Measurements from ENCODE around the gene CD28. TPM values are rescaled to one million over a fixed set of nuclear protein-coding genes. Genes with fewer than 3 reads are reported as not detected.

Gene CD28
- total and polyA plus RNA-seq, 10 of the 15 experiments (the other 5 are each of a cell fraction or from before 2014, with no cell fraction given): 0.03 to 0.23 (median 0.04) TPM; not detected in 7

- H2AFZ ChIP-seq (ENCODE audit: control insufficient read depth, low read depth, low read length): no peak overlapping the region
- H3K9ac ChIP-seq (ENCODE audit: control insufficient read depth, insufficient read depth, low read length): no peak overlapping the region
- H3K9me3 ChIP-seq (replicated peaks; ENCODE audit: control insufficient read depth, insufficient read depth, low read length): no peaks in the 10 kb centered on the region; the same call in 2 of the 3 replicates
- peaks cover 0 to under 1% of the 10 kb centered on the region in 2 experiments; a peak in 1 of 4 replicates for H3K27me3 ChIP-seq (replicated peaks in 1 of 2; ENCODE audit: control insufficient read depth in 2 of 2, insufficient read depth in 2 of 2, low read length in 1 of 2)
- H3K36me3 ChIP-seq (ENCODE audit: control insufficient read depth in 2 of 2, insufficient read depth in 2 of 2, low read length in 1 of 2): no peaks in the 10 kb centered on the region
- no peaks in the 10 kb centered on the region for H3K79me2 ChIP-seq (ENCODE audit: control insufficient read depth, insufficient read depth, low read length)
- ATAC-seq (no peak), FAIRE-seq (no peak), DNase-seq (ENCODE audit: low read depth, low spot score) (no peak)
- in situ Hi-C loops (cut with MboI): no loop called here
- ChIA-PET SMC1A (ENCODE audit: uncharacterized antibody, unreplicated experiment) (no interaction called here), POLR2A (no interaction called here), CTCF (no interaction called here), RAD21 (ENCODE audit: unreplicated experiment) (no interaction called here)
- no peaks in the 10 kb centered on the region for H4K20me1 ChIP-seq (ENCODE audit: control insufficient read depth, insufficient read depth)
- H3K4me2 ChIP-seq (ENCODE audit: control insufficient read depth, insufficient read depth): no peak overlapping the region
- no peak overlapping the region for H3K4me3 ChIP-seq
- BruUV-seq (replicated peaks): no TSS peak
- TF ChIP-seq MYB (IDR thresholded peaks at IDR 0.05; ENCODE audit: borderline replicate concordance, low read depth, low read length) (no peak), CTCF (IDR thresholded peaks at IDR 0.05 in 2 of 3, conservative IDR thresholded peaks at IDR 0.05 in 1 of 3; ENCODE audit: control insufficient read depth in 2 of 3, extremely low read depth in 1 of 3, insufficient read depth in 1 of 3, low read depth in 3 of 3, low read length in 3 of 3) (no peak), SP1 (IDR thresholded peaks at IDR 0.05; ENCODE audit: low read depth, low read length) (no peak), RFX5 (IDR thresholded peaks at IDR 0.05; ENCODE audit: low read depth, low read length) (no peak), SMC3 (IDR thresholded peaks at IDR 0.05; ENCODE audit: borderline replicate concordance, low read length) (no peak), CEBPB (IDR thresholded peaks at IDR 0.05; ENCODE audit: borderline replicate concordance in 1 of 2, low read depth in 2 of 2, low read length in 2 of 2) (no peak), ZNF274 (IDR thresholded peaks at IDR 0.05; ENCODE audit: insufficient read depth, insufficient read length) (no peak), NFYA (IDR thresholded peaks at IDR 0.05; ENCODE audit: borderline replicate concordance, low read depth, low read length) (no peak), ETV6 (conservative IDR thresholded peaks at IDR 0.05 in 1 of 2, IDR thresholded peaks at IDR 0.05 in 1 of 2; ENCODE audit: borderline replicate concordance in 1 of 2, low read depth in 1 of 2) (no peak), MXI1 (IDR thresholded peaks at IDR 0.05; ENCODE audit: low read depth, low read length) (no peak), HDAC2 (IDR thresholded peaks at IDR 0.05) (no peak), NRF1 (conservative IDR thresholded peaks at IDR 0.05; ENCODE audit: low read depth, low read length) (no peak), POU2F2 (IDR thresholded peaks at IDR 0.05; ENCODE audit: borderline replicate concordance, low read depth, low read length) (no peak), ZNF217 (IDR thresholded peaks at IDR 0.05) (no peak)
- TF ChIP-seq, protein P1, sequence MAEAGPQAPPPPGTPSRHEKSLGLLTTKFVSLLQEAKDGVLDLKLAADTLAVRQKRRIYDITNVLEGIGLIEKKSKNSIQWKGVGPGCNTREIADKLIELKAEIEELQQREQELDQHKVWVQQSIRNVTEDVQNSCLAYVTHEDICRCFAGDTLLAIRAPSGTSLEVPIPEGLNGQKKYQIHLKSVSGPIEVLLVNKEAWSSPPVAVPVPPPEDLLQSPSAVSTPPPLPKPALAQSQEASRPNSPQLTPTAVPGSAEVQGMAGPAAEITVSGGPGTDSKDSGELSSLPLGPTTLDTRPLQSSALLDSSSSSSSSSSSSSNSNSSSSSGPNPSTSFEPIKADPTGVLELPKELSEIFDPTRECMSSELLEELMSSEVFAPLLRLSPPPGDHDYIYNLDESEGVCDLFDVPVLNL (IDR thresholded peaks at IDR 0.05; ENCODE audit: low read depth, low read length): no peak
- TF ChIP-seq, protein P2, sequence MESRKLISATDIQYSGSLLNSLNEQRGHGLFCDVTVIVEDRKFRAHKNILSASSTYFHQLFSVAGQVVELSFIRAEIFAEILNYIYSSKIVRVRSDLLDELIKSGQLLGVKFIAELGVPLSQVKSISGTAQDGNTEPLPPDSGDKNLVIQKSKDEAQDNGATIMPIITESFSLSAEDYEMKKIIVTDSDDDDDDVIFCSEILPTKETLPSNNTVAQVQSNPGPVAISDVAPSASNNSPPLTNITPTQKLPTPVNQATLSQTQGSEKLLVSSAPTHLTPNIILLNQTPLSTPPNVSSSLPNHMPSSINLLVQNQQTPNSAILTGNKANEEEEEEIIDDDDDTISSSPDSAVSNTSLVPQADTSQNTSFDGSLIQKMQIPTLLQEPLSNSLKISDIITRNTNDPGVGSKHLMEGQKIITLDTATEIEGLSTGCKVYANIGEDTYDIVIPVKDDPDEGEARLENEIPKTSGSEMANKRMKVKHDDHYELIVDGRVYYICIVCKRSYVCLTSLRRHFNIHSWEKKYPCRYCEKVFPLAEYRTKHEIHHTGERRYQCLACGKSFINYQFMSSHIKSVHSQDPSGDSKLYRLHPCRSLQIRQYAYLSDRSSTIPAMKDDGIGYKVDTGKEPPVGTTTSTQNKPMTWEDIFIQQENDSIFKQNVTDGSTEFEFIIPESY (IDR thresholded peaks at IDR 0.05): no peak
- TF ChIP-seq, protein P3, sequence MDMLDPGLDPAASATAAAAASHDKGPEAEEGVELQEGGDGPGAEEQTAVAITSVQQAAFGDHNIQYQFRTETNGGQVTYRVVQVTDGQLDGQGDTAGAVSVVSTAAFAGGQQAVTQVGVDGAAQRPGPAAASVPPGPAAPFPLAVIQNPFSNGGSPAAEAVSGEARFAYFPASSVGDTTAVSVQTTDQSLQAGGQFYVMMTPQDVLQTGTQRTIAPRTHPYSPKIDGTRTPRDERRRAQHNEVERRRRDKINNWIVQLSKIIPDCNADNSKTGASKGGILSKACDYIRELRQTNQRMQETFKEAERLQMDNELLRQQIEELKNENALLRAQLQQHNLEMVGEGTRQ (IDR thresholded peaks at IDR 0.05; ENCODE audit: borderline replicate concordance, low read depth, low read length): no peak
- H3K4me1 ChIP-seq (ENCODE audit: control insufficient read depth, insufficient read depth, low read length): no peaks in the 10 kb centered on the region
- no peak overlapping the region for H3K27ac ChIP-seq (ENCODE audit: control insufficient read depth, insufficient read depth)
- intact Hi-C loops (cut with micrococcal nuclease; ENCODE audit: unreplicated experiment): no loop called here
Observed at GRCh38 chr2:203780231-203780630, 73.8 kb downstream of the CD28 start.

Measured in GM12878 (cell line).